Central memory CD8-positive, alpha-beta T cell (primary cell): ENCODE results near the gene CLDN22.

Source experiments
- ATAC-seq: fragments of 150-1000 bp; cut with Tn5 transposase; replicated peaks from 2 replicates; pipeline ENCODE4 v1.10.0; 2022; ENCODE audit warnings: mild to moderate bottlenecking, moderate FRiP score, moderate number of reproducible peaks; ENCODE audit not compliant: poor library complexity, severe bottlenecking; ENCODE audit errors: extremely low read depth
- DNase-seq, 2 donors: peaks; one replicate each; pipeline ENCODE4 v3.0.0; 2021; ENCODE audit warnings: low spot score in 2 of 2
- H3K27ac Mint-ChIP-seq: one replicate; pipeline ENCODE4 v1.8.0; 2022; ENCODE audit warnings: low read depth, mild to moderate bottlenecking, moderate library complexity, mixed read lengths
- H3K27me3 Mint-ChIP-seq: one replicate; pipeline ENCODE4 v1.8.0; 2022; ENCODE audit warnings: mixed read lengths
- H3K36me3 Mint-ChIP-seq: one replicate; pipeline ENCODE4 v1.8.0; 2022; ENCODE audit warnings: mild to moderate bottlenecking, moderate library complexity, mixed read lengths; ENCODE audit not compliant: insufficient read depth
- H3K4me1 Mint-ChIP-seq: one replicate; pipeline ENCODE4 v1.8.0; 2022; ENCODE audit warnings: mixed read lengths
- H3K4me3 Mint-ChIP-seq: one replicate; pipeline ENCODE4 v1.8.0; 2022; ENCODE audit warnings: mild to moderate bottlenecking, moderate library complexity, mixed read lengths
- H3K9me3 Mint-ChIP-seq: one replicate; pipeline ENCODE4 v1.8.0; 2022; ENCODE audit warnings: mixed read lengths

Gene CLDN22

DNA sequence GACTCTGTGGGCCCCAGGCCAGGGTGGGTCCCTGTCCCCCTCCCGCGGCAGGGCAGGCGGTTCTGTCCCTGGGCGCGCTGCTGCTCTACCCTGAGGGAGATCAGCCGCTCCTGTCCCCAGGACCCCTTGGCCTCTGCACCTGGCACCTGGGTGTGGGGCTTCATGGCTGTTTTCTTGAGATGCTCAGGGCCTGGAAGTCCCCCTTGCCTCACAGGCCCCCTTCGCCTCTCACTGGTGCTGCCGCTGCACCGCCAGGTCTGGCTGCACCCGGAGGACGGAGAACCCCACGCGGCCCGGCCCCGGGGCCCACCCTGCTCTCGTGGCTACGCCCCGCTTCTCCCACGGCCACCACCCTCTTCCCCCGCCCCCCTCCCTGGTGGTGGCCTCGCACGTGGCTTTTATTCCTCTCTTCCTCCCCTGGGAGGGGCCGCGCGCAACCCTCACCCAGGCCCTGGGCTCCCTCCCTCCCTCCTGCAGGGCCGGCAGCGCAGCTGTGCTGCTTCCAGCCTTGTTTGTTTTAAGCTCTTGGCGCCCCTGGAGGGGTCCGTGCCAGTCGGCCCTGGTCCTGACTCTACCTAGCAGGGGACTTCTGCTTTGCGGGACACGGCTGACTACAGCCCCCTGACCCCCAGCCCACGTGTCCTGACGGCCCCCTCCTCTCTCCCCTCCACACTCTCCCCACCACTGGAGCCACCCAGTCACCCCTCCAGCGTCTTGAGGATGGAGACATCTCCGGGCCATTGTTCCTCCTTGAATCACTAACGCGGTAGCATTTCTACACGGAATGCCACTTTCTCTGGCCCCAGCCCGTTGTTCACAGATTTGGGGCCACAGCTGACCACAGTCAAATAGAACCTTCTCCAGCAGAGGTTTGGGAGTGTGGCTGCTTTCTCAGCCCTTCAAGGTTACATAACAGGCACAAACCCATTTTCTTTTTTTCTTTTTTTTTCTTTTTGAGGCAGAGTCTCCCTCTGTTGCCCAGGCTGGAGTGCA is 22.8 kb upstream of the CLDN22 start:
- Mint-ChIP-seq H3K4me3 (no peak overlapping the region), H3K27me3 (peaks cover 38% of the 10 kb centered on the region), H3K27ac (no peak overlapping the region), H3K4me1 (no peaks in the 10 kb centered on the region), H3K9me3 (no peaks in the 10 kb centered on the region), H3K36me3 (no peaks in the 10 kb centered on the region)
- ATAC-seq (no peak), DNase-seq (no peak)

DNA sequence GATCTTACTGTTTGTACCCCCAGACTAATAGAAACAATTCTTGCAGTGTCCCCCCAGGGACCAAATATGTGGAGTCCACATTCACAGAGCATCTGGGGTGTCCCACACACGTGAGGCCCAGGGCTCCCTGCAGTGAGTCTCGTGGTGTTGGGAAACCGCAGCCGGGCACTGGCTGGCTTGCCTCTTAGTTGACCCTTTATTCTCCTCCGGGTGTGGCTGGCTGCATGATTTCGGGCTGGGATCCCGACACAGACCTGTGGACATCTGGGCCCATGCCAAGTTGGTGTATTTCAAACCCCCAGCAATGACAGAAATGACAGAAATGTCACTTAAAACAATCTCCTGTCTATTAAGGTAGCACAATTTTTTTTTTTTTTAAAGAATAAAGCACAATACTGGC is 17.8 kb upstream of the CLDN22 start:
- Mint-ChIP-seq H3K4me3 (no peak overlapping the region), H3K36me3 (no peaks in the 10 kb centered on the region), H3K27ac (no peak overlapping the region), H3K9me3 (no peaks in the 10 kb centered on the region), H3K4me1 (no peaks in the 10 kb centered on the region), H3K27me3 (peaks cover 27% of the 10 kb centered on the region)
- ATAC-seq (no peak), DNase-seq (no peak)

DNA sequence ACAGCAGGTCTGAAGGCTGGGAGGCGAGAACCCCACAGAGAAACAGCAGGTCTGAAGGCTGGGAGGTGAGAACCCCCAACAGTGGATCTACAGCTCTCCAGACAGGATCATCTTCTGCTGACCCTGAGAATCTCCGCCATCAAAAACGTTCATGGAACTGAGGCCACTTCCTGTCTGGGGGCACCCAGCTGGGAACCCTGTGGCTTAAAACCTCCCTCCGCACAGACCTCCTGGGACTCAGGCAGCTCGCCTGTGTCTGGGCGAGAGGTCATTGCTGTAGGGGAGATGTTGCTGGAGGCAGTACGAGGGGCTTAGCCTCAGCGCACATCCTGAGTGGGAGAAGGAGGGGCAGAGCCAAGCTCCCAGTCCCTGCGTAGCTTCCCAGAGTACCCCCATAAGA is 17.3 kb upstream of the CLDN22 start:
- no peak for ATAC-seq

DNA sequence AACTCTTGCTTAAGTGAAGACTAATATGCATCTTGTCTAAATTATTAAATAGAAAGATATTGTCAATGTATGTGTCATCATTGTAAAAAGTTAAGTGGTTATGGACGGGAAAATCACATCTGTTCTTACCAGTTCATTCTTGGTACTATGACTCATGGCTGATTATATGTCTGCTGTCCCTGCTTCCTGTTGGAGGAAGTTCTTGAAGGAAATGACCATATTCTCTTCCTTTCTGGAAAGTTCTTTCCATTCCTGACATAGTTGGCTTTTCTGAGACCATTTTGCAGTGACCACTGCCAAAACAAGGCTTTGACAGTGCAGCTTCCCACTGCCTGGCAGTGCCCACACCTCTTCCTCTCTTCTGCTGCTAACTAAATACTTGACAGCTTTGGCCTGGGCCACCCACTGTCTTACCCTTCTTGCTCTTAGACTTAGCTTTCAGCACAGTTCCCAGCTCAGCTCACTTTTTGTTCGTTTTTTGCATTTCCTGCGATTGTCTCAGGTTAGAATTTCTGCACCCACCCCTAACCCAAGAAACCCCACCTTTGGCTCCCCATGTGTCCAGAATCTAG is 15.4 kb upstream of the CLDN22 start:
- no peaks in the 10 kb centered on the region for H3K9me3 Mint-ChIP-seq

More for the DNA sequence above, 17.3 kb upstream of the CLDN22 start:
- H3K4me3 Mint-ChIP-seq: no peak overlapping the region
- no peaks in the 10 kb centered on the region for H3K9me3 Mint-ChIP-seq
- peaks cover 31% of the 10 kb centered on the region for H3K27me3 Mint-ChIP-seq
- no peaks in the 10 kb centered on the region for H3K4me1 Mint-ChIP-seq
- H3K36me3 Mint-ChIP-seq: no peaks in the 10 kb centered on the region
- no peak for DNase-seq
- H3K27ac Mint-ChIP-seq: no peak overlapping the region

DNA sequence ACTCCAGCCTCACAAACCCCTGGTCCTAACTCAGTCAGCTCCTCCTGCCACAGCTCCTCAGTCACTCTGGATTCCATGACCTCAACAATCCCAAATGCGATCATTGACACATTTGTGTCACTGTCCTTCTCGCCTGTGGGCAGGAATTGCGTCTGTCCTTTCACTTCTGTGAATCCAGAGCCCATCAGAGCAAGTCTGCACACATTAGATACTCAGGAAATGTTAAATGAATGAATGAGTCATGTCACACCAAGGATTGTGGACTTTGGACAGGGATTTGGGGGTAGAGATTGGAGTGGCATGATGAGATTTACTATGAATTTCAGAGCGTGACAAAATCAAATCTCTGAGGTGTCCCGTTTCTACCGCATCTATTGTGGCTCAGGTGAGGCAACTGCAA is 13.9 kb upstream of the CLDN22 start:
- Mint-ChIP-seq H3K27me3 (peaks cover 36% of the 10 kb centered on the region), H3K4me3 (no peak overlapping the region), H3K9me3 (no peaks in the 10 kb centered on the region), H3K4me1 (no peaks in the 10 kb centered on the region), H3K27ac (no peak overlapping the region), H3K36me3 (no peaks in the 10 kb centered on the region)
- DNase-seq (no peak), ATAC-seq (no peak)

More for the DNA sequence above, 15.4 kb upstream of the CLDN22 start:
- H3K4me1 Mint-ChIP-seq: no peaks in the 10 kb centered on the region
- DNase-seq (no peak), ATAC-seq (no peak)
- H3K4me3 Mint-ChIP-seq: no peak overlapping the region
- no peak overlapping the region for H3K27ac Mint-ChIP-seq
- no peaks in the 10 kb centered on the region for H3K36me3 Mint-ChIP-seq
- peaks cover 36% of the 10 kb centered on the region for H3K27me3 Mint-ChIP-seq

DNA sequence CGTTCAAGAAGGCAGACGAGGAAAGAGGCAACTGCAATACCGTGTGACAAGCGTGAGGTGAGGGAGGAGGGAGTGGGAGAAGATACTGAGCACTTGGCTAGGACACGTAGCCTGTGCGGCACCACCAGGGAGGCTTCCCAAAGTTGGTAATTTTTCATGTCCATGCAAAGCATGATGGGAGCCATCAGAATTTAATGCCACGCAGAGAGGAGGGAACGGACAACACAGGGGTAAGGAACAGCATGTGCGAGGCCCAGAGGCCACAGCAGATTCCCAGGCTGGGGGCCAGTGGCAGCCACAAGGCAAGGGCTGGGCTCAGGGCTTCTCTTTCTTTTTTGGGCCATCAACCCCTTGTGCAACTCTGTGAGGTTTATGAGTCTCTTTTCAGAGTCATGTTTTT is 13.1 kb upstream of the CLDN22 start:
- no peak overlapping the region for H3K27ac Mint-ChIP-seq
- H3K4me3 Mint-ChIP-seq: no peak overlapping the region
- H3K4me1 Mint-ChIP-seq: no peaks in the 10 kb centered on the region
- DNase-seq (no peak), ATAC-seq (no peak)
- H3K9me3 Mint-ChIP-seq: no peaks in the 10 kb centered on the region
- peaks cover 36% of the 10 kb centered on the region for H3K27me3 Mint-ChIP-seq
- H3K36me3 Mint-ChIP-seq: no peaks in the 10 kb centered on the region

DNA sequence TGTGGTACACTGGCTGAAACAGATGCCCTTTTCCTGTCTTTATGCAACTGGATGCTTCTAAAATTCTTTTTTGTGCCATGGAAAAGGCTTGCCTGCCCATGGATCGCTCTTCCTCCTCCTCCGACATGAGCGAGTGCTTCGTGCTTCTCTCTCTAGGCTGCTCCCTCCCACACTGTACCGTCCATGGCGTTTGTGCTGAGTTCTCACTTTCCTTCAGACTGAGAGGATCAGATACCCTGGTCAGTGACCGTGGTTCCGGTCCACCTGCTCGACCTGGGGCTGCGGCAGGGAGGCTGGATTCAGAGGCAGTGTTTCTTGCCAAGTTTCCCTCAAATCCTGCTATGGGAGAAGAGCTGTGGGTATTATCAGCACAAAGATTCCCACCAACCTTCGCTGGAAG is 12.4 kb upstream of the CLDN22 start:
- ATAC-seq: no peak
- no peaks in the 10 kb centered on the region for H3K9me3 Mint-ChIP-seq
- H3K36me3 Mint-ChIP-seq: no peaks in the 10 kb centered on the region
- no peak for DNase-seq
- H3K27ac Mint-ChIP-seq: no peak overlapping the region
- peaks cover 36% of the 10 kb centered on the region for H3K27me3 Mint-ChIP-seq
- H3K4me1 Mint-ChIP-seq: no peaks in the 10 kb centered on the region
- H3K4me3 Mint-ChIP-seq: no peak overlapping the region

DNA sequence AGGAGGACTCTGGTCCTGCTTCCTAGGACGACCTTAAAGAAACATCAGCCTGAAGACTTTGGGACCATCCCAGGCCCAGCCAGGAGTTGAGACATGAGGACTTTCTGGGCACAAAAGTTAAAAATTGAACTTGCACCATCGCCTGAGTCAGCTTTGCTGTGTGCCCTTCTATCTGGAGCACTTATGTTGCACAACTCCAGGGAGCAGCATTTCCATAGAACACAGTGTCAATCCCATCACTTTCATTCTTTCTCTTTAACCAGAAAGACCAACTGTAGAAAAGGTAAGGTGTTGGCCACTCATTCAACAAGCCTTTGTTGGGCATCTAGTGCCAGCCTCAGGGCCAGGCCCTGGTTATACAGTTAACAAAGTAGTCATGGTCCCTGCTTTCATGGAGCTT is 10.8 kb upstream of the CLDN22 start:
- ATAC-seq: no peak
- H3K9me3 Mint-ChIP-seq: no peaks in the 10 kb centered on the region
- peaks cover 39% of the 10 kb centered on the region for H3K27me3 Mint-ChIP-seq
- DNase-seq: no peak
- no peaks in the 10 kb centered on the region for H3K36me3 Mint-ChIP-seq
- no peaks in the 10 kb centered on the region for H3K4me1 Mint-ChIP-seq
- H3K27ac Mint-ChIP-seq: no peak overlapping the region
- H3K4me3 Mint-ChIP-seq: no peak overlapping the region

DNA sequence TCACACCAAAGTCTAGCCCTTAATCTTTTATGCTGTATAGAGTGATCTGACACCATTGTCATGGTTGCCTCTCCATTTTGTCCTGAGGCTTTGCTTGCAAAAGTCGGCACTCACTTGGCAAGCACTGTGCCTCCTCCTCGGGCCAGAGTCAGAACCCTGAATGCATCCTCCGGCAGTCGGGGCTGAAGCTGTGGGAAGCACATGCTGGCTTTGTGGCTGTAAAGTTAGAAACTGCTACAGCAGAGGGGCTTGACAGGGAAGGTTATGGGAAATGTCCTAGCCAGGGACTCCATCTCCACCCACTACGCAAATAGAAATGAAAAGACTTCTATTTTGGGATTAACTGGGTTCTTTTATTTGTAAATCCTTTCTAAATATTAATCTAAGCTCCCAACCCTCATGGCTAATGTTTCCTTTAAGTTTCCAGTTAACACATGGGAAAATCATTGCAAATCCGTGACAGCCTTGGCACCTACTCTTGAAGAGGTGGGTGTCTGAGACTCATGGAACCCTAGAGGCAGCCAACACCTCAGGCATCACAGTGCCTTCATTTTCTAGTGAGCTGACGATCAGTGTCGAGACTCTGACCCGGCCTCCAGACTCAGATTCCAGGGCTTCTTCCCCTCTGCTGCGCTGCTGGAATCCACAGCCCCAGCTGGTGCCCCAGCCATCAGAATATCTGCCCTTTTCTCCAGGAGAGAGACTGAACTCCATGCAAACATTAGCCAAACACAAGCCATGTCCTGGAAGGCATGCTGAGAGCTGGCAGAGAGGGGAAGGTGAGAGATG is 10.1 kb upstream of the CLDN22 start:
- no peak overlapping the region for H3K4me3 Mint-ChIP-seq
- no peaks in the 10 kb centered on the region for H3K36me3 Mint-ChIP-seq
- ATAC-seq: no peak
- H3K27me3 Mint-ChIP-seq: peaks cover 39% of the 10 kb centered on the region
- DNase-seq: no peak
- H3K4me1 Mint-ChIP-seq: no peaks in the 10 kb centered on the region
- H3K27ac Mint-ChIP-seq: no peak overlapping the region
- no peaks in the 10 kb centered on the region for H3K9me3 Mint-ChIP-seq

DNA sequence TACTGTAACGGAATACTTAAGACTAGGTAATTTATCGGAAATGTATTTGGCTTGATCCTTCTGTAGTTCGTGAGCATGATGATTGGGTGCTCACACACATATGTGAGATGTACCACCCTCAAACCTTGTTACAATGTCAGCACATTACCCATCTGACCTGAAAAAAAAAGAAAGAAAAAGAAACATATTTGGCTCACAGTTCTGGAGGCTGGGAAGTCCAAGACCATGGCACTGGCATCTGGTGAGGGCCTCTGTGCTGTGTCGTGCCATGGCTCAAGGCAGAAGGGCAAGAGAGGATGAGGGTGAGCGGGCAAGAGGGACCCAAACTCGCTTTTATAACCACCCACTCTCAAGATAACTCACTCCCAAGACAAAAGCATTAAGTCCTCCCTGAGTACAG is 9.2 kb upstream of the CLDN22 start:
- DNase-seq (no peak), ATAC-seq (no peak)
- no peaks in the 10 kb centered on the region for H3K36me3 Mint-ChIP-seq
- no peak overlapping the region for H3K4me3 Mint-ChIP-seq
- peaks cover 44% of the 10 kb centered on the region for H3K27me3 Mint-ChIP-seq
- H3K4me1 Mint-ChIP-seq: no peaks in the 10 kb centered on the region
- H3K9me3 Mint-ChIP-seq: no peaks in the 10 kb centered on the region
- no peak overlapping the region for H3K27ac Mint-ChIP-seq

DNA sequence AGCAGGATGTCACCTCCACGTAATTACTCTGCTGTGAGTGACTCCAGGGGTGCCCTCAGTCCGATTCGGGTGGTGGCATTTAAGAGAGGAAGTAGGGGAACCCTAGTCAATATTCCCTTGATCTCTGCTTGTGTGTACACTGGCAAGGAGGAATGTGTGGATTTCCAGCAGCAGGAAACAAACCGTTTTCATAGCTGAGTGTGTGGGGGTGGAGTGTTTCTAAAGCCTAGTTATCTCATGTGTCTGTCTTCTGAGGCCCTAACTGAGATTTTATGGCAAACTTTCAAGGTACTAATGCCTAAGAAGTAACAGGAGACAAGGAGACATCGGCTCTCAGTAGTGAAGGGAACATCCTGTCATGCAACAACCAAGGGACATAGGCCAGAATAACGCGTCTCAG is 8.8 kb upstream of the CLDN22 start:
- Mint-ChIP-seq H3K4me3 (no peak overlapping the region), H3K27ac (no peak overlapping the region), H3K9me3 (no peaks in the 10 kb centered on the region), H3K4me1 (no peaks in the 10 kb centered on the region), H3K36me3 (no peaks in the 10 kb centered on the region), H3K27me3 (peaks cover 44% of the 10 kb centered on the region)
- ATAC-seq: no peak
- DNase-seq: no peak

DNA sequence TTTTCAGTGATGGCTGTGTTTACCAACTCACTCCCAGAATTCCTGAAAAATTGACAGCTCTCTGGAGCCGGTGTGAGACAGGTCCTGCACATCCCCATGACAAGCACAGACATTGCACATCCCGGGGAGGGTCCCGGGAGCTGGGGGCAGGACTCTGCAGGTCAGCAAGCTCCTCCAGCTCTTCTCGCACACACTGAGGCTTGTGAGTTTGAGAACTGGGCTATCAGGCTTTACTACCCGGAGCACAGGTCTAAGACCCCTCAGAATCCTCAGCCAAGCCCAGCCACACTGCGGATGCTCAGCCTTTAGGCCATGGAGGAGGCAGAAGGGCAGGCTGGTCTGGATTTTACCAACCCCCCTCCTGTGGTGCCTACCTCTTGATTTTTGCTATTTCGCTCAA is 7.8 kb upstream of the CLDN22 start:
- H3K27ac Mint-ChIP-seq: no peak overlapping the region
- peaks cover 41% of the 10 kb centered on the region for H3K27me3 Mint-ChIP-seq
- ATAC-seq (no peak), DNase-seq (no peak)
- no peaks in the 10 kb centered on the region for H3K4me1 Mint-ChIP-seq
- H3K9me3 Mint-ChIP-seq: no peaks in the 10 kb centered on the region
- H3K4me3 Mint-ChIP-seq: no peak overlapping the region
- H3K36me3 Mint-ChIP-seq: no peaks in the 10 kb centered on the region
